ENCODE results near the gene PDE4B.

The PDE4B gene

GRCh38 chr1:66360285-66360724 lies 567.6 kb downstream of the PDE4B start:
- no peak for DNase-seq (ENCODE audit: low read depth in 2 of 2)

- DNase-seq (ENCODE audit: low read depth in 2 of 2): no peak
Measured at GRCh38 chr1:66364578-66365391, 572.1 kb downstream of the PDE4B start.

GRCh38 chr1:66365635-66366034 lies 572.9 kb downstream of the PDE4B start:
- DNase-seq (ENCODE audit: low read depth in 2 of 2): no peak

GRCh38 chr1:66366634-66367033 lies 573.9 kb downstream of the PDE4B start:
- no peak for DNase-seq (ENCODE audit: low read depth in 2 of 2)

GRCh38 chr1:66367369-66367768 lies 574.7 kb downstream of the PDE4B start:
- no peak for DNase-seq (ENCODE audit: low read depth in 2 of 2)

GRCh38 chr1:66368261-66368660 lies 575.6 kb downstream of the PDE4B start:
- no peak for DNase-seq (ENCODE audit: low read depth in 2 of 2)

GRCh38 chr1:66370462-66370971 lies 577.8 kb downstream of the PDE4B start:
- no peak for DNase-seq (ENCODE audit: low read depth in 2 of 2)

- no peak for DNase-seq (ENCODE audit: low read depth in 2 of 2)
Measured at GRCh38 chr1:66371233-66372005, 578.7 kb downstream of the PDE4B start.

- DNase-seq (ENCODE audit: low read depth in 2 of 2): no peak
Measured at GRCh38 chr1:66372522-66373101, 579.9 kb downstream of the PDE4B start.

GRCh38 chr1:66373157-66373591 lies 580.5 kb downstream of the PDE4B start:
- DNase-seq (ENCODE audit: low read depth in 2 of 2): no peak

- DNase-seq (ENCODE audit: low read depth in 2 of 2): no peak
Measured at GRCh38 chr1:66374148-66374547, 581.5 kb downstream of the PDE4B start.

GRCh38 chr1:66374561-66375111 lies 581.9 kb downstream of the PDE4B start:
- DNase-seq (ENCODE audit: low read depth in 2 of 2): no peak

GRCh38 chr1:66375125-66375524 lies 582.4 kb downstream of the PDE4B start:
- DNase-seq (ENCODE audit: low read depth in 2 of 2): no peak

GRCh38 chr1:66380452-66381212 lies 587.9 kb downstream of the PDE4B start:
- DNase-seq (ENCODE audit: low read depth in 2 of 2): no peak

- DNase-seq (ENCODE audit: low read depth in 2 of 2): no peak
Measured at GRCh38 chr1:66381621-66382275, 589.1 kb downstream of the PDE4B start.

- no peak for DNase-seq (ENCODE audit: low read depth in 2 of 2)
Measured at GRCh38 chr1:66383168-66383567, 590.5 kb downstream of the PDE4B start.

GRCh38 chr1:66383611-66384010 lies 590.9 kb downstream of the PDE4B start:
- no peak for DNase-seq (ENCODE audit: low read depth in 2 of 2)

- no peak for DNase-seq (ENCODE audit: low read depth in 2 of 2)
Measured at GRCh38 chr1:66384258-66384921, 591.7 kb downstream of the PDE4B start.

GRCh38 chr1:66386712-66387111 lies 594.0 kb downstream of the PDE4B start:
- no peak for DNase-seq (ENCODE audit: low read depth in 2 of 2)

GRCh38 chr1:66388913-66389312 lies 596.2 kb downstream of the PDE4B start:
- no peak for DNase-seq (ENCODE audit: low read depth in 2 of 2)

Measured in stimulated activated CD8-positive, alpha-beta memory T cell treated with anti-CD3 and anti-CD28 coated beads, Interleukin-15, amount 100 ng/mL, for 4 hours (primary cell).